Measurements from ENCODE around the gene C17orf58. TPM values are rescaled to one million over a fixed set of nuclear protein-coding genes. Genes with fewer than 3 reads are reported as not detected.
"Not testable (repeated sequence)": the region's sequence is repeated elsewhere in the genome, so short reads cannot be mapped to it uniquely, and the experiment has no call there.

C17orf58 gene
- 21.3 and 35.6 TPM in 2 replicates for total RNA-seq

- DNase-seq, result peak; percentile 51
Measured at GRCh38 chr17:67996301-67997171, at the start of gene C17orf58. TSS of gene C17orf58 (minus strand) at chr17:67996469. CDS start at chr17:67996198, 271 bp downstream.

- peak; percentile 68 for DNase-seq
Measured at GRCh38 chr17:68036304-68037147, 40.3 kb upstream of the C17orf58 start.

- DNase-seq, result peak; percentile 99
Measured at GRCh38 chr17:68035523-68036303, 39.4 kb upstream of the C17orf58 start, which contains the start of gene KPNA2. TSS of gene KPNA2 (plus strand) at chr17:68035735. CDS start at chr17:68037133, 1,398 bp downstream.

- no peak for DNase-seq
Measured at GRCh38 chr17:68035131-68035522, 38.9 kb upstream of the C17orf58 start.

GRCh38 chr17:68034452-68034776 is 38.1 kb upstream of the C17orf58 start:
- no peak for DNase-seq

- DNase-seq, result peak; percentile 73
Measured at GRCh38 chr17:68033636-68034451, 37.6 kb upstream of the C17orf58 start.

GRCh38 chr17:68029512-68030215 is 33.4 kb upstream of the C17orf58 start:
- DNase-seq, result no peak

GRCh38 chr17:68022547-68022946 is 26.3 kb upstream of the C17orf58 start:
- DNase-seq, result not testable (repeated sequence)

GRCh38 chr17:68021963-68022362 is 25.7 kb upstream of the C17orf58 start:
- DNase-seq, result no peak

GRCh38 chr17:68020791-68021190 is 24.5 kb upstream of the C17orf58 start:
- not testable (repeated sequence) for DNase-seq

GRCh38 chr17:68020409-68020756 is 24.1 kb upstream of the C17orf58 start:
- DNase-seq, result no peak

- peak; percentile 98 for DNase-seq
Measured at GRCh38 chr17:68019675-68020408, 23.6 kb upstream of the C17orf58 start.

- DNase-seq, result no peak
Measured at GRCh38 chr17:68019336-68019674, 23.0 kb upstream of the C17orf58 start.

GRCh38 chr17:68018493-68018892 is 22.2 kb upstream of the C17orf58 start:
- DNase-seq, result not testable (repeated sequence)

GRCh38 chr17:68016838-68017237 is 20.6 kb upstream of the C17orf58 start:
- DNase-seq, result no peak

GRCh38 chr17:68015081-68015723 is 18.9 kb upstream of the C17orf58 start:
- no peak for DNase-seq

- DNase-seq, result no peak
Measured at GRCh38 chr17:68013385-68013784, 17.1 kb upstream of the C17orf58 start.

GRCh38 chr17:68011199-68011665 is 15.0 kb upstream of the C17orf58 start:
- peak; percentile 67 for DNase-seq

GRCh38 chr17:68006797-68007196 is 10.5 kb upstream of the C17orf58 start:
- no peak for DNase-seq

- DNase-seq, result no peak
Measured at GRCh38 chr17:68004201-68004600, 7.9 kb upstream of the C17orf58 start.
